ENCODE results near the gene CDCA4. TPM values are rescaled to one million over a fixed set of nuclear protein-coding genes. Genes with fewer than 3 reads are reported as not detected.
A peak's percentile ranks its signal among the peaks of the same experiment; 100 is the strongest.

CDCA4 gene
- total RNA-seq, 1 donor from 2014 or later: 15.2 TPM

DNA sequence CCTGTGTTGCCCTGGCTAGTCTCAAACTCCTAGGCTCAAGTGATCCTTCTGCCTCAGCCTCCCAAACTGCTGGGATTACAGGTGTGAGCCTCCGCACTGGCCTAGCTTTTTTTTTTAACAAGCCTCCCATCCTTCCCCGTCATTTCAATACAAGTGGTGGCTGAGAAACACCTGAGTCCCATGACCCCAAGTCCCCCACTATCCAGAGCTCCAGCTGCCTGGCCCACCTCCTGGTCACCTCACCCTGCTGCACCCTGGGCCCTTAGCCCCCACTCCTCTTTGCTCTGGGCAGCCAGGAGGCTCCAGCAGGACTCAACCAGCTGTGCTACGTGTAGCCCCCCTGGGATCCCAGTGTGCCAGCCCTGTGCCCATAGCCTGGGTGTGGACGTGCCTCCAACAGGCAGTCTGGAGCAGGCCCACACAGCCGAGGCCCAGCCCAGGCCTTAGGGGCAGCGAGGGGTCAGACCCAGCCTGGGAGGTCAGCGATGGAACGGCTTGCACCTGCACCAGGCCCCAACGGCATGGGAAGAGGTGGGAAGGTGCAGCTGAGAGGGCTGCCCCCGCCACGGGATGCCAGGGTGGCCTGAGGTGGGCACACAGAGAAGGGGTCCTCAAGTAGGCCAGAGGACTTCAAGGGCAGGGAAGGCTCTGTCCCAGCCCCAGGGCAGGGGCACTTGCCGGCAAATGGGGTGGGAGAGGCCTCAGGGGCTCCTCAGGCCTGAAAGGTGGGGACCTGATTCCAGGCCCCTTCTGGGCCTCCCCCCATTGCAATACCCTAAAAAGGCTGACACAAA lies 49.2 kb downstream of the CDCA4 start:
- no peak for TF ChIP-seq POLR2AphosphoS5 (IDR thresholded peaks at IDR 0.05; ENCODE audit: insufficient read depth in 1 of 2, low read depth in 1 of 2)
- TF ChIP-seq POLR2A (IDR thresholded peaks at IDR 0.05): no peak
- TF ChIP-seq, protein P1, sequence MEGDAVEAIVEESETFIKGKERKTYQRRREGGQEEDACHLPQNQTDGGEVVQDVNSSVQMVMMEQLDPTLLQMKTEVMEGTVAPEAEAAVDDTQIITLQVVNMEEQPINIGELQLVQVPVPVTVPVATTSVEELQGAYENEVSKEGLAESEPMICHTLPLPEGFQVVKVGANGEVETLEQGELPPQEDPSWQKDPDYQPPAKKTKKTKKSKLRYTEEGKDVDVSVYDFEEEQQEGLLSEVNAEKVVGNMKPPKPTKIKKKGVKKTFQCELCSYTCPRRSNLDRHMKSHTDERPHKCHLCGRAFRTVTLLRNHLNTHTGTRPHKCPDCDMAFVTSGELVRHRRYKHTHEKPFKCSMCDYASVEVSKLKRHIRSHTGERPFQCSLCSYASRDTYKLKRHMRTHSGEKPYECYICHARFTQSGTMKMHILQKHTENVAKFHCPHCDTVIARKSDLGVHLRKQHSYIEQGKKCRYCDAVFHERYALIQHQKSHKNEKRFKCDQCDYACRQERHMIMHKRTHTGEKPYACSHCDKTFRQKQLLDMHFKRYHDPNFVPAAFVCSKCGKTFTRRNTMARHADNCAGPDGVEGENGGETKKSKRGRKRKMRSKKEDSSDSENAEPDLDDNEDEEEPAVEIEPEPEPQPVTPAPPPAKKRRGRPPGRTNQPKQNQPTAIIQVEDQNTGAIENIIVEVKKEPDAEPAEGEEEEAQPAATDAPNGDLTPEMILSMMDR (IDR thresholded peaks at IDR 0.05): no peak
- Histone ChIP-seq H3K4me3 (peak overlapping the region in 1 of 2 donors; percentile 64), H3K36me3 (no peaks in the 10 kb centered on the region), H3K9me3 (no peaks in the 10 kb centered on the region), H3K4me1 (peaks cover 94% of the 10 kb centered on the region), H3K27me3 (no peaks in the 10 kb centered on the region), H3K27ac (peak overlapping the region; percentile 99)
- intact Hi-C loops (cut with DNase I): loop anchor here (5.0 kb wide), 1 partner anchor 51 kb away; the partner anchor contains the start of gene CDCA4
- no peak for DNase-seq (ENCODE audit: extremely low spot score in 2 of 2)

DNA sequence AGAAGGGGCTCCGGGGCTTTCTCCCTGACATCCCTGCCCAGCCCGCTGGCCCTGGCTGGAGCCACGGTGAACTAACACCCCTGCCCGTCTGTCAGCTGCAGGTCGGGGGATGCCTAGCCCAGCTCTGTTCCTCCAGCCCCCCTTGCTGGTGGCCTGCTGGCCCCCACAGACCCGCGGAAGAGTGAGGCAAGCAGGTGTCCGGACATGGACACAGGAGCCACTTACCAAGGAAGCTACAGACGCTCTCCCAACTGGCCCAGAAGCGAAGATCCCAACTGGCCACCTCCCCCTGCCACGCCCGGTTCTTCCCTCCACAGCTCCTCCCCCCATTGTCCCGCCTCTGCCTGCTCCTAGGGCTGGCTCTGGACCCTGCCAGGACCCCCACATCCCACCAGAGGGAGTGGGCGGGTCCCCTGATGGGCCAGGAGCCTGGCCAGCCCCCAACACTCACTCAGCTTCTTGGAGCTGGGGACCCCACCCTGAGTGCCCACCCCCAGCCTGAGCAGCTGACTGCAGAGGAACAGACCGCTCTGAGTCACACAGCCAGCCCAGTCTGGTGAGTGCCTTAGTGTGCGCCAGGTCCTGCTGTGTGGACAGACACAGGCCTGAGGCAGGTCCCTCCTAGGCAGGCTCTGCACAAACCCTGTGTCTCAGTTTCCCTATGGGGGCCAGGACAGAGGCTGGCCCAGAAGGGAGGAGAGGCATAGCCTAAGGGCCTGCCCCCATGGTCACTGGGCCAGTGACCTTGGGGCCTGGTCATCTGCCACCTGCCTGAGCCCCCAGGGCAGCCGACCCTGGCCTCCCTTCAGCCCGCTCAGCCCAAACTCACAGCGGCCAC lies 50.4 kb downstream of the CDCA4 start:
- intact Hi-C loops (cut with DNase I): loop anchor here (5.0 kb wide), 1 partner anchor 52 kb away; the partner anchor contains the start of gene CDCA4
- peak in 1 of 2 donors; percentile 98 for DNase-seq (ENCODE audit: extremely low spot score in 2 of 2)
- Histone ChIP-seq H3K27ac (peak overlapping the region; percentile 99), H3K4me1 (peaks cover 92% of the 10 kb centered on the region), H3K4me3 (peak overlapping the region; percentile 64 to 76), H3K27me3 (no peaks in the 10 kb centered on the region), H3K9me3 (no peaks in the 10 kb centered on the region), H3K36me3 (no peaks in the 10 kb centered on the region)
- TF ChIP-seq POLR2A (IDR thresholded peaks at IDR 0.05) (peak in 1 of 2 donors; percentile 68), POLR2AphosphoS5 (IDR thresholded peaks at IDR 0.05; ENCODE audit: insufficient read depth in 1 of 2, low read depth in 1 of 2) (peak; percentile 92 to 98)
- TF ChIP-seq, protein P1 (IDR thresholded peaks at IDR 0.05): no peak

DNA sequence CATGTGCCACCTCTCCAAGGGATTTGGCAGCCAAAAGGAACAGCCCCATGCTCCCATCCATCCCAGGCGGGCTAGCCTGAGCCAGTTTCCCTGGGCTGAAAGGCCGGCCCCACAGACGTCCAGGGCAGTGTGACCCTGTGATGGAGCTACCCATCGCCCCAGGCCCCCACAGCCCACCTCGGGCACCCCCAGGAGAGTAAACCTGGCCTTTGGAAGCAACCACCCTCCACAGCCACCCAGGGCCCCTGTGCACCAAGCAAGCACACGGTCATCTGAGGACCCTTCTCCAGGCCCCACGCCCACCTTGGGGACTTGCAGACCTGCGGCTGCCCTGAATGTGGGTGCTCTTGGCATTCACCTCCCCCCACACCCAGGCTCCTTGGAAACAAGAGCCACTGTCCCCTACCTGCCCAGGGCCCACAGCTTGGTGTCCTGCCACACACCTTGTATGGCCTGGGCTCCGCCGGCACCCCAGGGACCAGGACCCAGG lies 51.1 kb downstream of the CDCA4 start:
- no peaks in the 10 kb centered on the region for H3K36me3 ChIP-seq
- H3K4me3 ChIP-seq: peak overlapping the region; percentile 64 to 76
- no peaks in the 10 kb centered on the region for H3K27me3 ChIP-seq
- H3K9me3 ChIP-seq: no peaks in the 10 kb centered on the region
- H3K27ac ChIP-seq: peak overlapping the region; percentile 99
- peaks cover 85% of the 10 kb centered on the region for H3K4me1 ChIP-seq
- TF ChIP-seq POLR2AphosphoS5 (IDR thresholded peaks at IDR 0.05; ENCODE audit: insufficient read depth in 1 of 2, low read depth in 1 of 2) (no peak), POLR2A (IDR thresholded peaks at IDR 0.05) (no peak)
- TF ChIP-seq, protein P1 (IDR thresholded peaks at IDR 0.05): no peak
- intact Hi-C loops (cut with DNase I): loop anchor here (5.0 kb wide), 2 partner anchors 37 to 53 kb away; partner anchors contain the start of gene CDCA4
- DNase-seq (ENCODE audit: extremely low spot score in 2 of 2): no peak

DNA sequence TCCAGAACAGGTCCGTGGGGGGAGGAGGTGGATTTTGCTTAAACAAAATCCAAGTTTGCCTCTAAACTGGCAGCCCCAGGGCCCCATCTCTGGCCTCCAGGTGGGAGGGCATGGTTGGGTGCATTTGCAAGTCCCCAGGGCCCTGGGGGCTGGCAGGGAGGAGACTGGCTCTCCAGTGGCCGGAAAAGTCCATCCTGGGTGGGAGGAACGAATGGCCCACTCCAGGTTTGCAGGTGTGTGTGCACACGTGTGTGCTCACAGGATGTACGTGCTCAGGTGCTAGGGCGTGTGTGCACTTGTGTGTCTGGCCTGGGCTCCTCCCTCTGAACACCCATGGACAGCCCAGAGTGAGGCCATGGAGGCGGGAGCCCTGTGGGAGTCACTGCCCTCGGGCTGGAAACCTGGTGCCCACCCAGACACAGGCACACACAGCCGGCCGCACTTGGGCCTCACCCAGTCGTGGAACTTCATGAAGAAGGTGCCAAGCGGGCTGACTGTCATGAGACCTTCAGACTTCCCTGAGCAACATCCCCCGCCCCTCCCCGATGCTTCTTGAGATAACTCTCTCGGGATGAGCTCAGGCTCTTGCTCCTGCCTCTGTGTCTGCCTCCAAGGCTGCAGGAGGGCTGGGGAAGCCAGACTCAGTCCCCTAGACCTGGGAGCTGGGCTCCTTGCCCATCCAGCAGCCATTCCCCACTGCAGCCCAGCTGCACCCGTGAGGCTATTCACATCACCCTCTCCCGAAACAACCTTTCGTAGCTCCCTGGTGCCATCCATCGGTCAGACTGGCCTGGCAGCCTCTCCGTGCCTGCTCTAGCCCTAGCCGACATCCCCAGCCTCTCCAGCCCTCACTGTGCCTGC lies 52.1 kb downstream of the CDCA4 start:
- TF ChIP-seq, protein P1 (IDR thresholded peaks at IDR 0.05): no peak
- TF ChIP-seq POLR2AphosphoS5 (IDR thresholded peaks at IDR 0.05; ENCODE audit: insufficient read depth in 1 of 2, low read depth in 1 of 2): peak in 1 of 2 donors; percentile 19
- Histone ChIP-seq H3K4me3 (peak overlapping the region; percentile 64 to 76), H3K4me1 (peaks cover 75% of the 10 kb centered on the region), H3K9me3 (no peaks in the 10 kb centered on the region), H3K27me3 (no peaks in the 10 kb centered on the region), H3K27ac (peak overlapping the region; percentile 99), H3K36me3 (no peaks in the 10 kb centered on the region)
- DNase-seq (ENCODE audit: extremely low spot score in 2 of 2): peak in 1 of 2 donors; percentile 94
- intact Hi-C loops (cut with DNase I): loop anchor here (5.0 kb wide), 1 partner anchor 36 kb away; no protein-coding TSS in a partner anchor

Measured in vagina (tissue), 2 donors.